GM12878 (cell line): Measurements from ENCODE around the gene ACADM. TPM values are rescaled to one million over a fixed set of nuclear protein-coding genes. Genes with fewer than 3 reads are reported as not detected.

ENCODE experiments used
- CBFB ChIP-seq: IDR thresholded peaks from 2 replicates; pipeline ENCODE4 v1.6.1; 2016; ENCODE audit warnings: antibody characterized with exemption, low read depth
- CHD4 ChIP-seq: fragments of 200-600 bp; sonication (generic); IDR thresholded peaks from 2 replicates; pipeline ENCODE4 v1.6.1; 2016; ENCODE audit warnings: mild to moderate bottlenecking
- EGR1 ChIP-seq, 2 experiments: IDR thresholded peaks; 1 replicate in 1 of 2; 2 replicates in 1 of 2; pipeline ENCODE4 v1.6.1; 2011 to 2012; ENCODE audit warnings: low read depth in 2 of 2, low read length in 2 of 2, borderline replicate concordance in 1 of 2, mild to moderate bottlenecking in 1 of 2, moderate library complexity in 1 of 2
- FOXK2 ChIP-seq: fragments of 450-650 bp; IDR thresholded peaks from 2 replicates; pipeline ENCODE4 v1.6.1; 2017; ENCODE audit warnings: mild to moderate bottlenecking, moderate library complexity
- GATAD2B ChIP-seq: fragments of 450-650 bp; conservative IDR thresholded peaks from 2 replicates; pipeline ENCODE4 v1.6.1; 2017; ENCODE audit warnings: low read depth, mild to moderate bottlenecking, moderate library complexity
- JUNB ChIP-seq: IDR thresholded peaks from 2 replicates; pipeline ENCODE4 v1.6.1; 2016; ENCODE audit warnings: antibody characterized with exemption, mild to moderate bottlenecking
- KDM1A ChIP-seq: fragments of 200-600 bp; sonication (generic); IDR thresholded peaks from 2 replicates; pipeline ENCODE4 v1.6.1; 2016; ENCODE audit warnings: borderline replicate concordance
- POLR2AphosphoS5 ChIP-seq: IDR thresholded peaks from 2 replicates; pipeline ENCODE4 v1.6.1; 2011; ENCODE audit warnings: mild to moderate bottlenecking, low read length, inconsistent platforms
- SIN3A ChIP-seq: IDR thresholded peaks from 2 replicates; pipeline ENCODE4 v1.6.1; 2012; ENCODE audit warnings: low read depth, low read length, improper control_type of control experiment
- SP1 ChIP-seq: IDR thresholded peaks from one replicate; pipeline ENCODE4 v1.6.1; 2011; ENCODE audit warnings: low read depth, low read length
- SPI1 ChIP-seq: IDR thresholded peaks from 2 replicates; pipeline ENCODE4 v1.6.1; 2011; ENCODE audit warnings: low read depth, mild to moderate bottlenecking, low read length, moderate library complexity, borderline replicate concordance; ENCODE audit not compliant: insufficient read depth
- ZNF217 ChIP-seq: fragments of 450-650 bp; IDR thresholded peaks from 2 replicates; pipeline ENCODE4 v1.6.1; 2017; ENCODE audit warnings: antibody characterized with exemption, mild to moderate bottlenecking
- polyA plus RNA-seq, 11 experiments: library from polyadenylated mRNA; depleted of rRNA in 4 of 11; unstranded in 6 of 11; stranded (reverse) in 5 of 11; fragments of >200 nt; fragmentation: Nextera tagmentation in 4 of 11; fragmentation: Illumina TruSeq in 1 of 11; extraction: Ambion mirVana in 4 of 11; extraction: Trizol in 1 of 11; gene quantifications; 1 replicate in 1 of 11; 2 replicates in 10 of 11; pipeline versions ENCODE4 v1.2.1 to v1.2.3, GENCODE V29; 2011 to 2016; ENCODE audit warnings: inconsistent platforms in 2 of 11, missing spikeins in 2 of 11, low read depth in 1 of 11
- total RNA-seq, 4 experiments: library from RNA; depleted of rRNA in 3 of 4; stranded (reverse); fragments of >200 nt in 3 of 4; fragmentation: Illumina TruSeq in 1 of 4; extraction: Trizol in 1 of 4; gene quantifications; 2 replicates each; pipeline versions ENCODE4 v1.2.1 to v1.2.3, GENCODE V29; 2013 to 2021
- TF ChIP-seq, protein P1 (sequence below): IDR thresholded peaks from 2 replicates; pipeline ENCODE4 v1.6.1; 2012; ENCODE audit warnings: low read length, inconsistent platforms
- TF ChIP-seq, protein P2 (sequence below): IDR thresholded peaks from 2 replicates; pipeline ENCODE4 v1.6.1; 2011; ENCODE audit warnings: borderline replicate concordance, low read depth, mild to moderate bottlenecking, moderate library complexity, mixed read lengths, low read length; ENCODE audit not compliant: insufficient read depth; ENCODE audit errors: extremely low read length
- TF ChIP-seq, protein P3 (sequence below): fragments of 450-650 bp; formaldehyde crosslinking; IDR thresholded peaks from 2 replicates; pipeline ENCODE4 v1.4.0; 2020; ENCODE audit warnings: mild to moderate bottlenecking, moderate library complexity
- TF ChIP-seq, protein P4 (sequence below): fragments of 450-650 bp; IDR thresholded peaks from 2 replicates; pipeline ENCODE4 v1.6.1; 2016; ENCODE audit warnings: mild to moderate bottlenecking, moderate library complexity, borderline replicate concordance

The ACADM gene
- total and polyA plus RNA-seq, 10 of the 15 experiments (the other 5 are each of a cell fraction or from before 2014, with no cell fraction given): 119 to 245 (median 204) TPM

DNA sequence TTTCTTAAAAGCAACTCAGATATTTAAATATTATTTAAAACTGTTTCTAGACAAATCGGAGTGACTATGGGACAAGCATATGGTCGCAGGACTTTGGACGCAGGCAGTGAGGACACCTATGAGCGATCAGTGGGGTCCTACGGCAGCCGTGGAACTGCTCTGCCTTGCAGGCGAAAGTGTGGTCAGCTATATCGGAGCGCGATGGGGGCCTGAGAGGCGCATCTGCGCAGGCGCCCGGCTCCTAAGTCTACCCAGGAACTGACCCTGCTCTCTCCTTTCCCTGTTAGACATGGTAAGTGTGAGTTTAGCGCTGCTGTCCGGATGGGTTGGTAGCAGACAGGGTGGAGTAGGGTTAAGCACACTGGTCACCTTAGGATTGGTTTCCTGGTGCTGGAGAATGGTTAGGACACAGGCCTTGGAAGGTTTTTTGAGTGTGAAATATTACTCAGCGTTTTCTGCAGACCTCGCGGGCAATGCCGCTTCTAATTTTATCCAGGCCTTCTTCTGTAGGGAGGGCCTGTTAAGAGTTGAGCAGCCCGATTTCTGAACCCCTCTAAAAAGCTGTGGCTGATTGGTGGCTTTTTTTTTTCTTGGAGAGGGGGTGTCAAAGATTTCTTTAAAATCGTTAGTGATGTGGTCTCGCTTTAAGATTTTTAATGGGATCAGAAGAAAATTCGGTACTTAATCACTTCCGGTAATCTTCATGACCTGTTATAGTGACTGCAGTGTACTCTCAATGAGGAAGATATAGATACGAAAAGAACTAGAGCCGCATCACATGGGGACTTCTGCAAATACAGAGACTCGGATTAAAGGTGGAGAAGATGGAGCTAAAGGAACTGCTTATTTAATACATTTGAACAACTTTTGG lies 61.7 kb downstream of the ACADM start, which contains the start of gene RABGGTB (continued):
- TF ChIP-seq, protein P1, sequence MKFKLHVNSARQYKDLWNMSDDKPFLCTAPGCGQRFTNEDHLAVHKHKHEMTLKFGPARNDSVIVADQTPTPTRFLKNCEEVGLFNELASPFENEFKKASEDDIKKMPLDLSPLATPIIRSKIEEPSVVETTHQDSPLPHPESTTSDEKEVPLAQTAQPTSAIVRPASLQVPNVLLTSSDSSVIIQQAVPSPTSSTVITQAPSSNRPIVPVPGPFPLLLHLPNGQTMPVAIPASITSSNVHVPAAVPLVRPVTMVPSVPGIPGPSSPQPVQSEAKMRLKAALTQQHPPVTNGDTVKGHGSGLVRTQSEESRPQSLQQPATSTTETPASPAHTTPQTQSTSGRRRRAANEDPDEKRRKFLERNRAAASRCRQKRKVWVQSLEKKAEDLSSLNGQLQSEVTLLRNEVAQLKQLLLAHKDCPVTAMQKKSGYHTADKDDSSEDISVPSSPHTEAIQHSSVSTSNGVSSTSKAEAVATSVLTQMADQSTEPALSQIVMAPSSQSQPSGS: no peak
- TF ChIP-seq CHD4 (no peak), KDM1A (no peak), JUNB (no peak), SPI1 (peak; percentile 37; the same call in 1 of the 2 replicates), ZNF217 (no peak), EGR1 (IDR thresholded peaks at IDR 0.05; ENCODE audit: borderline replicate concordance in 1 of 2, low read depth in 2 of 2, low read length in 2 of 2) (no peak), POLR2AphosphoS5 (peak; percentile 100), SP1 (no peak), GATAD2B (no peak), SIN3A (peak; percentile 79; the same call in 1 of the 2 replicates), CBFB (peak; percentile 94), FOXK2 (no peak)
- TF ChIP-seq, protein P2, sequence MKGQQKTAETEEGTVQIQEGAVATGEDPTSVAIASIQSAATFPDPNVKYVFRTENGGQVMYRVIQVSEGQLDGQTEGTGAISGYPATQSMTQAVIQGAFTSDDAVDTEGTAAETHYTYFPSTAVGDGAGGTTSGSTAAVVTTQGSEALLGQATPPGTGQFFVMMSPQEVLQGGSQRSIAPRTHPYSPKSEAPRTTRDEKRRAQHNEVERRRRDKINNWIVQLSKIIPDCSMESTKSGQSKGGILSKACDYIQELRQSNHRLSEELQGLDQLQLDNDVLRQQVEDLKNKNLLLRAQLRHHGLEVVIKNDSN: no peak
- TF ChIP-seq, protein P3, sequence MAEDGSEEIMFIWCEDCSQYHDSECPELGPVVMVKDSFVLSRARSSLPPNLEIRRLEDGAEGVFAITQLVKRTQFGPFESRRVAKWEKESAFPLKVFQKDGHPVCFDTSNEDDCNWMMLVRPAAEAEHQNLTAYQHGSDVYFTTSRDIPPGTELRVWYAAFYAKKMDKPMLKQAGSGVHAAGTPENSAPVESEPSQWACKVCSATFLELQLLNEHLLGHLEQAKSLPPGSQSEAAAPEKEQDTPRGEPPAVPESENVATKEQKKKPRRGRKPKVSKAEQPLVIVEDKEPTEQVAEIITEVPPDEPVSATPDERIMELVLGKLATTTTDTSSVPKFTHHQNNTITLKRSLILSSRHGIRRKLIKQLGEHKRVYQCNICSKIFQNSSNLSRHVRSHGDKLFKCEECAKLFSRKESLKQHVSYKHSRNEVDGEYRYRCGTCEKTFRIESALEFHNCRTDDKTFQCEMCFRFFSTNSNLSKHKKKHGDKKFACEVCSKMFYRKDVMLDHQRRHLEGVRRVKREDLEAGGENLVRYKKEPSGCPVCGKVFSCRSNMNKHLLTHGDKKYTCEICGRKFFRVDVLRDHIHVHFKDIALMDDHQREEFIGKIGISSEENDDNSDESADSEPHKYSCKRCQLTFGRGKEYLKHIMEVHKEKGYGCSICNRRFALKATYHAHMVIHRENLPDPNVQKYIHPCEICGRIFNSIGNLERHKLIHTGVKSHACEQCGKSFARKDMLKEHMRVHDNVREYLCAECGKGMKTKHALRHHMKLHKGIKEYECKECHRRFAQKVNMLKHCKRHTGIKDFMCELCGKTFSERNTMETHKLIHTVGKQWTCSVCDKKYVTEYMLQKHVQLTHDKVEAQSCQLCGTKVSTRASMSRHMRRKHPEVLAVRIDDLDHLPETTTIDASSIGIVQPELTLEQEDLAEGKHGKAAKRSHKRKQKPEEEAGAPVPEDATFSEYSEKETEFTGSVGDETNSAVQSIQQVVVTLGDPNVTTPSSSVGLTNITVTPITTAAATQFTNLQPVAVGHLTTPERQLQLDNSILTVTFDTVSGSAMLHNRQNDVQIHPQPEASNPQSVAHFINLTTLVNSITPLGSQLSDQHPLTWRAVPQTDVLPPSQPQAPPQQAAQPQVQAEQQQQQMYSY: no peak
- TF ChIP-seq, protein P4, sequence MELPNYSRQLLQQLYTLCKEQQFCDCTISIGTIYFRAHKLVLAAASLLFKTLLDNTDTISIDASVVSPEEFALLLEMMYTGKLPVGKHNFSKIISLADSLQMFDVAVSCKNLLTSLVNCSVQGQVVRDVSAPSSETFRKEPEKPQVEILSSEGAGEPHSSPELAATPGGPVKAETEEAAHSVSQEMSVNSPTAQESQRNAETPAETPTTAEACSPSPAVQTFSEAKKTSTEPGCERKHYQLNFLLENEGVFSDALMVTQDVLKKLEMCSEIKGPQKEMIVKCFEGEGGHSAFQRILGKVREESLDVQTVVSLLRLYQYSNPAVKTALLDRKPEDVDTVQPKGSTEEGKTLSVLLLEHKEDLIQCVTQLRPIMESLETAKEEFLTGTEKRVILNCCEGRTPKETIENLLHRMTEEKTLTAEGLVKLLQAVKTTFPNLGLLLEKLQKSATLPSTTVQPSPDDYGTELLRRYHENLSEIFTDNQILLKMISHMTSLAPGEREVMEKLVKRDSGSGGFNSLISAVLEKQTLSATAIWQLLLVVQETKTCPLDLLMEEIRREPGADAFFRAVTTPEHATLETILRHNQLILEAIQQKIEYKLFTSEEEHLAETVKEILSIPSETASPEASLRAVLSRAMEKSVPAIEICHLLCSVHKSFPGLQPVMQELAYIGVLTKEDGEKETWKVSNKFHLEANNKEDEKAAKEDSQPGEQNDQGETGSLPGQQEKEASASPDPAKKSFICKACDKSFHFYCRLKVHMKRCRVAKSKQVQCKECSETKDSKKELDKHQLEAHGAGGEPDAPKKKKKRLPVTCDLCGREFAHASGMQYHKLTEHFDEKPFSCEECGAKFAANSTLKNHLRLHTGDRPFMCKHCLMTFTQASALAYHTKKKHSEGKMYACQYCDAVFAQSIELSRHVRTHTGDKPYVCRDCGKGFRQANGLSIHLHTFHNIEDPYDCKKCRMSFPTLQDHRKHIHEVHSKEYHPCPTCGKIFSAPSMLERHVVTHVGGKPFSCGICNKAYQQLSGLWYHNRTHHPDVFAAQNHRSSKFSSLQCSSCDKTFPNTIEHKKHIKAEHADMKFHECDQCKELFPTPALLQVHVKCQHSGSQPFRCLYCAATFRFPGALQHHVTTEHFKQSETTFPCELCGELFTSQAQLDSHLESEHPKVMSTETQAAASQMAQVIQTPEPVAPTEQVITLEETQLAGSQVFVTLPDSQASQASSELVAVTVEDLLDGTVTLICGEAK: no peak; the same call in 1 of the 2 replicates
